ENCODE results near the gene CD27.
"Not testable (repeated sequence)": the region's sequence is repeated elsewhere in the genome, so short reads cannot be mapped to it uniquely, and the experiment has no call there.

Gene CD27

GRCh38 chr12:6489449-6489848, 44.7 kb downstream of the CD27 start:
- no peak for DNase-seq

GRCh38 chr12:6490673-6491072, 45.9 kb downstream of the CD27 start:
- not testable (repeated sequence) for DNase-seq

GRCh38 chr12:6492838-6493496, 48.2 kb downstream of the CD27 start, which contains the start of gene MRPL51:
Gene MRPL51 (minus strand): TSS chr12:6493262. CDS start chr12:6493136, 126 bp downstream.
- DNase-seq, result peak; percentile 95 to 97 (median 96)

GRCh38 chr12:6493497-6494257, 48.9 kb downstream of the CD27 start, which contains the start of gene NCAPD2:
Gene NCAPD2 (plus strand): TSS chr12:6494102. CDS start chr12:6495099, 997 bp downstream.
- peak; percentile 96 to 99 (median 97) for DNase-seq

- DNase-seq, result peak in 2 of 3 experiments; percentile 37 to 74
Observed at GRCh38 chr12:6494258-6494743, 49.5 kb downstream of the CD27 start.

GRCh38 chr12:6494968-6495367, 50.2 kb downstream of the CD27 start:
- DNase-seq, result no peak

- peak in 1 of 3 experiments; percentile 10 for DNase-seq
Observed at GRCh38 chr12:6497291-6497690, 52.5 kb downstream of the CD27 start.

GRCh38 chr12:6500466-6500865, 55.7 kb downstream of the CD27 start:
- DNase-seq, result no peak
